NCI-H1092 (cell line): ENCODE results near the gene PIGH.
"Not testable (repeated sequence)": the region's sequence is repeated elsewhere in the genome, so short reads cannot be mapped to it uniquely, and the experiment has no call there.

Experiments used
- DNase-seq: peaks from one replicate; lab custom pipeline; 2025; lab: John Stamatoyannopoulos, UW

PIGH gene, protein sequence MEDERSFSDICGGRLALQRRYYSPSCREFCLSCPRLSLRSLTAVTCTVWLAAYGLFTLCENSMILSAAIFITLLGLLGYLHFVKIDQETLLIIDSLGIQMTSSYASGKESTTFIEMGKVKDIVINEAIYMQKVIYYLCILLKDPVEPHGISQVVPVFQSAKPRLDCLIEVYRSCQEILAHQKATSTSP

GRCh38 chr14:67599698-67600561 is at the start of gene PIGH:
Gene PIGH (minus strand): TSS chr14:67600268. CDS start chr14:67600203, 65 bp downstream.
- peak; percentile 87 for DNase-seq

GRCh38 chr14:67646131-67646530 is 46.1 kb upstream of the PIGH start:
- no peak for DNase-seq

DNA sequence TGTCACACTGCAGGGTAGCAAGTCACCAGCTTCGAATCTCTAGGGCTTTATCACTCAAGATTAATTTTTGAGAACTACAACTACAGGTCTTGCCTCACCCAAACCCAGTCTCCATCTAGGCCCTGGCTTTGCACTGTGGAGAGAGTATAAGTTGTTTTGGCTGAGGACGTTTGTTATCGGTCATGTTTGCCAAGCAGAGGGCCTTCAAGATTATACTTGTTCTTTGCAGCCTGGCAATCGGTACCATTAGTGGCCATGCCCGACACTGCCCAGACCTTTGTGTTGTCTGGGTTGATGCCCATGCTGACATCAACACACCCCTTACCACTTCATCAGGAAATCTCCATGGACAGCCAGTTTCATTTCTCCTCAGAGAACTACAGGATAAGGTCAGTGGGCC is 45.3 kb upstream of the PIGH start:
- no peak for DNase-seq

DNA sequence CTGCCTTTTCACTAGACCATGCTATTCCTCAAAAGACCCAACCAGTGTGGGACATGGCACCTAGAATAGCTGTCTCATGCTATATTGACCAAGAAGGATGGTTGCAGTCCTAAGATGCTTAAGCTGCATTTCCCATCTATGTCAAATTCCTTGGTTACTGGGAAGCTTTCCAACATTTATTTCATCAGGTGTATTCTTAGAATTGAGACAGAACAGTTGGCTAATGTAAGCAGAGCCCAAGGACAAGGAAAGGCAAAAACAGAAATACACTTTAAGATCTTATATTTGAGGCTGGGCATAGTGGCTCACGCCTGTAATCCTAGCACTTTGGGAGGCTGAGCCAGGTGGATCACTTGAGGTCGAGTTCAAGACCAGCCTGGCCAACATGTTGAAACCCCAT is 44.4 kb upstream of the PIGH start:
- no peak for DNase-seq

- DNase-seq, result no peak
Observed at GRCh38 chr14:67643713-67644112, 43.6 kb upstream of the PIGH start.

DNA sequence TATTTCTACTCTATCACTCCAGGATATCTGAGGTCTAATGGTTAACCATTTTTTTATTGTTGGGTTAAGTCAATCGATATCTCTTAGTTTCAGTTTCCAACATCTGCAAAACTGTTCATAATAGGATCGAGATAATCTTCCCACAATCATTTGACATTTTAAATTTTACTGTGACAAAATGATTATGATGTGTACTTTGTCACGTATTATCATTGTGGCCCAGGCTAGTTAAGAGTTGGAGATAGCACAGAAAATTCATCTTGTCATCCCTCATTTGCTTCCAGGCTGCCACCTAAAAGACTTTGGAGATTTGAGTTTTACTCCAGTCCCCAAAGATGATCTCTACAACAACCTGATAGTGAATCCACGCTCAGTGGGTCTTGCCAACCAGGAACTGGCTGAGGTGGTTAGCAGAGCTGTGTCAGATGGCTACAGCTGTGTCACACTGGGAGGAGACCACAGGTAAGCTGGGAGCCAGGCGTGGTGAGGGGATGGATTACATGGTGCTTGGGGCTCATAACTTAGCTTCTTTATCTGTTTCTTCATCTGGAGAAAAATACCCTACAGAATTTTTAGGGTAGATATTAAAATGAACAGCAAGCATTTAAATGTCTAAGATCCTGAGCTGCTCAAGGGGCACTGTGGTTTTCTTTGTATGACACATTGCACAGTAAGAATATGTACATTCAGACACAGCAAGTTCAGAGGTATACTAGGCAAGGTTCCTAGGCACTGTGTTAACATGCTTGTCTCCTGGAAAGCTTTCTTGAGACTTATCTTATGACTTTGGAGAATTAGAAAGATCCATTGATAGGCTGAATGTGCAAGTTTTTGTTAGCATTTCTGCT is 42.1 kb upstream of the PIGH start:
- no peak for DNase-seq

- DNase-seq, result no peak
Observed at GRCh38 chr14:67641480-67641879, 41.4 kb upstream of the PIGH start.

DNA sequence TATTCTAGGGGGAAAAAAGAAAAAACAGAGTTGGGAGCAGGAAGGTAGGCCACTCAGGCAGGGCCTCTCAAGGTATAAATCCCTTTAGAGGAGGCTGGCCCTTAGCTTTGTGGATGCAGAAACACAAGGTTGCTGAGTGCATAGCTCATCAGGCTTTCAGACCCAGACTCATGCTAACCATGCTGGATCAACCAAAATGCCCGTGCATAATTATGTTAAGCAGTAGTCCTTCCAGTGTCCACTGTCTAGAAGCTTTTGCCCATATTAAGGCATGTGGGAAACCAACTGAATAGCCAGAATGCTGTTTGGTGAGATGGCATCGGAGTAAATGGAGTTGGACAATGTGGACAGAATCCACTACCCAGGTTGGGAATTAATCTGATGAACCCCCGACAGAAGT is 38.6 kb upstream of the PIGH start:
- no peak for DNase-seq

DNA sequence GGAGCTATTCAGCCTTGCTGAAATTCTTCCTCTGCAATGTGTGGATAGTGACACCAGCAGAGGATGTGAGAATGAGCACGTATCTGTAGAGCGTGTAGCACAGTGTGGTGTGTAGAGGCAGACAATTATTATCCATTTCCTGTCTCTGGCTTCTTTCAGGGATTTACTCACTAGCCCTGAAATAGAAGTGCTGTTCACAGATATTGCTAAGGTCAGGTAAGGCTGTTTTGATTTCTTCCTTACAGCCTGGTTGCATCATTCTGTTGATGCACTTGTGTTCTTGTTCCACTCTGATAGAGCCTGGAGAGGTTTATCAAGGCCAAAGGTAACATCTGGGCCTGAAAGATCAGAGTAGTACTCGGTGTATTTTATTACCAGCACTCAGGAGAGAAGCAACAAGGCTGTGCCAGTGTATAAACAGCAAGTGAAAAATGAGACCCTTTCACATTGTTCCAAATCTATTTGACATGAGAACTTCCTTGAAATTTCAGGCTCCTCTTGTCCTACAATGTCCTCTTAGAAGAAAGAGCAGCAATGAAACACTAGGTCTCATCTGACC is 36.4 kb upstream of the PIGH start:
- DNase-seq, result no peak

DNA sequence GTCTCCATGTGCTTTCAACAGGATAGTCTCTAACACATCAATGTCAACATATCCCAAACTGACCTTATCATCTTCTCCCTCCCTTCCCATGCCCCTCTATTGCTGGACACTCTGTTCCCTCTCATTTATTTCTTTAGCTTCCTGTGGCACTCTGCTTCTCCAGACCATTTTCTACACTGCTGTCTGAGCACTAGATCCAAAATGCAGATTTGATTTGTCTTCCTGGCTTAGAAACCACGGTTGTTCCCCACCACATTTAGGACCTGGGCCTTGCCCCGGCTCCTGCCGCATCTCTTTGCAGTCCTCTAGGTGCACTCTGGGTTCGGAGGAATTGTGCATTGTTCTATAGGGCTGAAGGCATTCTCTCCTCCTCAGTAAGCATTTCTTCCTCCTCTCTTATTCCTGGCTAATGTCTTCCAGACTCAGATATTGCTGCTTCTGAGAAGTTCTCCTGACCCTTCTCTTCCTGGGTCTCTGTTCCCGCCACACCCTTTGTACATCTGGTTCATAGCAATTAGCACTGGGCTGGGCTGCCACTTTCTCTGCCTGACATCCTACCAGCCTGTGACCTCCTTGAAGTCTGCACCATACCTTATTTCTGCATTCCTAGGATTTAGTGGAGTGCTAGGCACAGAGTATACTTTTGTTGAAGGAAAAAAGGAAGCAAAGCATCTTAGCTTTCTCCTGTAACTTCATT is 33.5 kb upstream of the PIGH start:
- DNase-seq, result no peak

- no peak for DNase-seq
Observed at GRCh38 chr14:67630938-67631337, 30.9 kb upstream of the PIGH start.

DNA sequence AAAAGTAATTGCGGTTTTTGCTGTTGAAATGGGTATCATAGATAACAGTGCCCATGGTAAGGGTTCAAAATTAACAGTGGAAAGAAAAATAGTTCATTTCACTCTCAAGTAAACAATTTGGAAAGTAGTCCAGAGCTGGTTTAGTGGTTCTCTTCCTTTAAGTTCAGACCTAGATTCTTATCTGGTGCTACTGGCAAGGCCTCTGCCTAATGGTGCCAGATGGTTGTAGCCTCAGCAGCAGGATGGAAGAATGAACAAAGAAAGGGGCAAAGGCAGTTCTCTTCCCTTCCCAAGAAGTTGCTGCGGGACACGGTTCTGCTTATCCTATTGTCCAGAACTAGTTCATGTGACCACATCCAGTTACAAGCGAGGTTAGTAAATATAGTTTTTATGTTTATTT is 30.1 kb upstream of the PIGH start:
- DNase-seq, result no peak

DNA sequence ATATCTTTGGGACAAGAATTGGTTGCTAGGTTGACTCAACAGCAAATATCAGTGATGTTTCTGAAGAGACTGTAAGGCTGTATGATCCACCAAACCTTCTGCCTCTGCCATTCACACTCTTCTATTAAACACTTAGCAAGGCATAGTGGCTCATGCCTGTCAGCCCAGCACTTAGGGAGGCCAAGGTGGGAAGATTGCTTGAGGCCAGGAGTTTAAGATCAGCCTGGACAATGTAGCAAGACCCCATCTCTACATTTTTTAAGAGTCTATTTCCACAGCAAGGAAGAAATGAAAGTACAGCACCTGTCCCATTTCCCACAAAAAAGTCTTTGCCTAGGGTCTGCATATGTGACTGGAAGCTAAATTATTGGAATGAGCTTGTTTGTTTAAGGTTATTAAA is 27.5 kb upstream of the PIGH start:
- DNase-seq, result no peak

- DNase-seq, result not testable (repeated sequence)
Observed at GRCh38 chr14:67626131-67626530, 26.1 kb upstream of the PIGH start.

DNA sequence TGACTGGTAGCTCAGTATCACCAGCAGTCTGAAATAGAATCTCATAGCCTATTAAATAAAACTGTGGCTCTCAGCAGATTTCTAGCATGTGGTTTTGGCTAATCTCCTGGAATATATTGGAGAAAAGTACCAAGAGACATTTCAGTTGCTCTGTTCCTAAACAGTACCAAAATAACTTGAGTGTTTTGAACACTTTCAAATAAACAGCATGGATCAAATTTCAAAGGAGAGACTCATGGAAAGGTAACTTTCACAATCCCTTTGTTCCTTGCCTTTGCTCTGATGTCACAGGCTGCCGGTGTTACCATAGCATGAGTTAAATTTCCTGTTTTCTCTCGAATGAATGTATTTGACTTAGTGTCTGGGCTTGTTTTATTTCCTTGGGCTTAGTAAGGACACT is 23.0 kb upstream of the PIGH start:
- DNase-seq, result no peak

DNA sequence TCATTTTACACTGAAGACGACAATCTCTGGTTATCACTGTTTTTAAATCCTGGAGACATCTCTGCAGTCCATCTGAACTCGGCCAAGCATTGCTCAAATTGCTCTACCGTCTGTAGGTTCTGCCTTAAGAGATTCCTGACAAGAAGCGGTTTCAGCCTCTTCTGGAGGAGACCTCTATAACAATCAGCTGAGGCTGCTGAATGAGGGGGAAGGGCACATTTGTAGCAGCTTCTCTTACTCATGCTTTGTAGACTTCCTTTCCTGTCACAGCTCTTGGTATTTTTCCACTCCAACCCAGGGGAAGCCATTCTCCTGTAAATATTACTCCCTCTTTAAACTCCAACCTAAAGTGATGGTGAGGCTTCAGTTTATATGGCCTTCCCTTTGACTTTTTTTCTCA is 22.6 kb upstream of the PIGH start:
- no peak for DNase-seq

- peak; percentile 17 for DNase-seq
Observed at GRCh38 chr14:67620217-67620785, 20.2 kb upstream of the PIGH start.

DNA sequence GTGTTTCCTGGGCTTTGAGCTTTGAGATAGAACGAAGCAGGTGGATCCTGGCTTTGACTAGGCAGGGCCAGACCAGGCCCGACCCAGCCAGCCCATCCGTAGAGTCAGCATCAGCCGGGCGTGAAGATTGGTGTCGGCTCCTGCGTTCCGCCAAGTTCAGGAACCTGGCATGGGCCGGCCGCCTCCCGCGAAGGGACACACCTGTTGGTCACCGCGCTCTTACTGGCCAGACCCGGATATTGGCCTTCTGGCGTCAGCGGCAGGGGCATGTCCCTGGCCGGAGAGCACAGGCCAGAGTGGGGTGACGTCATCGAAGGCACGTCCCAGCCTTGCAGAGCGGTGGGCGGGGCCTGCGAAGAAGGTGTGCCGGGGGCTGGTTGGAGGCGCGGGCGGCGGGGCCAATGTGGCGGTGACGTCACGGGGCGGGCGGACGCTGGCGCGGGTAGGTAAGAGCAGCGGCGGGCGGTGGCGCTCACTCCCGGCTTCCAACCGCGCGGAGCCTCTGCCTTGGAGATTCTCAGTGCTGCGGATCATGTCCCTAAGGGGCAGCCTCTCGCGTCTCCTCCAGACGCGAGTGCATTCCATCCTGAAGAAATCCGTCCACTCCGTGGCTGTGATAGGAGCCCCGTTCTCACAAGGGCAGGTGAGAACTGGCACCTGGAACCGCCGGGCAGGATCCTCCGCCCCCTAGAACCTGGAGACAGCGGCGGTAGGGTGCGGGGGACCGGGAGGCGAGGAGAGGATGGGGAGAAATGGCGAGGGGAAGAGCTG is 19.6 kb upstream of the PIGH start, which contains the start of gene ARG2:
Gene ARG2 (plus strand): TSS at position 475 of the 771 bp plus-strand sequence. CDS start 58 bp downstream, at position 533.
- DNase-seq, result peak; percentile 86

DNA sequence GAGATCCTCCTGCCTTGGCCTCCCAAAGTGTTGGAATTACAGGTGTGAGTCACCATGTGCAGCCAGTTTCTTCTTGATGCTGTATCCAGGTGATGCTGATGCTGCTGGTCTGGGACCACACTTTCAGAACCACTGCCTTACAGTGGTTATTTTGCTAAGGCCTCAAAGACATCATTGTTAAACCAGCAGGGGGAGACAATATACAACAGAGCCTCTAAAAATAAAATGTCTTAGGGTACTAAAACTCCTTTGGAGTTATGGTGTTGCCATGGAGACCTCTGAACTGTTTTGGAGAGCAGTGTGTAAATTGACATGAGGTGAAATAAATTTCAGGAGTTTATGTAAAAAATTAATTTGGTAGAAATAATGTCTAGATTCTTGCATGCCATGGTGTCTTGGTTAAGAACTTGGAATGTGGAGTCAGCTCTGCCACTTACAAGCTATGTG is 18.6 kb upstream of the PIGH start:
- peak; percentile 35 for DNase-seq

GRCh38 chr14:67610491-67610890 is 10.4 kb upstream of the PIGH start:
- DNase-seq, result no peak
